ENCODE results near the gene TSPAN16. TPM values are rescaled to one million over a fixed set of nuclear protein-coding genes. Genes with fewer than 3 reads are reported as not detected.
A peak's percentile ranks its signal among the peaks of the same experiment; 100 is the strongest.

The TSPAN16 gene
- total RNA-seq, 1 experiment from 2014 or later, result not detected

DNA sequence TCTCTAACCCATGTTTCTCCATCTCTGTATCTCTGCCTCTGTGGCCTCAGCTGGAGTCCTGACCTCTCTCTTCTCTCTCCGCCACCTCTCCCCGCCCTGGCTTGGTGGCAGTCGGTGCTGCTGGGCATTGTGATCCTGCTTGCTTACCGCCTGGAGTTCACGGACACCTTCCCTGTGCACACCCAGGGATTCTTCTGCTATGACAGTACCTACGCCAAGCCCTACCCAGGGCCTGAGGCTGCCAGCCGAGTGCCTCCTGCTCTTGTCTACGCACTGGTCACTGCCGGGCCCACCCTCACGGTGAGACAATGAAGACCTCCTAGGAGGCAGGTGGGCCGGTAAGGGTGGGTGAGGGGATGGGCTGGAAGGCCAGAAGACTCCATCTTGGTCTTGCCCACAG lies 63.5 kb downstream of the TSPAN16 start:
- no peaks in the 10 kb centered on the region; the same call in 1 of the 2 replicates for H3K27me3 ChIP-seq (ENCODE audit: insufficient read depth, low read length)
- H3K56ac ChIP-seq (ENCODE audit: insufficient read length, low read depth, low read length), result no peak overlapping the region

More for the DNA sequence above, 63.5 kb downstream of the TSPAN16 start:
- H3K79me2 ChIP-seq (ENCODE audit: insufficient read depth, low read length), result no peaks in the 10 kb centered on the region
- no peak overlapping the region for H3T11ph ChIP-seq (ENCODE audit: low read length)
- no peaks in the 10 kb centered on the region; a peak in 1 of 5 replicates for H3K9me3 Mint-ChIP-seq
- no peak overlapping the region for H4K8ac ChIP-seq (replicated peaks; ENCODE audit: insufficient read length, low read depth, low read length)
- no peaks in the 10 kb centered on the region; a peak in 2 of 7 replicates for H3K36me3 Mint-ChIP-seq (ENCODE audit: insufficient read depth in 1 of 3, low read depth in 3 of 3)
- peaks cover 12% of the 10 kb centered on the region for H3K23me2 ChIP-seq (ENCODE audit: insufficient read length, low read depth, low read length, poor library complexity, severe bottlenecking)
- H3K79me1 ChIP-seq (ENCODE audit: insufficient read depth, low read depth, low read length, poor library complexity, severe bottlenecking), result no peaks in the 10 kb centered on the region
- no peak overlapping the region for H2BK12ac ChIP-seq (ENCODE audit: insufficient read length, low read depth, low read length)
- no peak overlapping the region for H3K27ac Mint-ChIP-seq
- H3K23ac ChIP-seq (ENCODE audit: insufficient read length, low read depth, low read length), result no peak overlapping the region
- peak overlapping the region in 1 of 2 experiments; percentile 35; a peak in 1 of 5 replicates for H3K4me3 Mint-ChIP-seq
- H2BK20ac ChIP-seq (ENCODE audit: low read depth, low read length, poor library complexity, severe bottlenecking), result no peak overlapping the region
- H2BK5ac ChIP-seq (ENCODE audit: insufficient read length, low read length), result no peak overlapping the region
- no peaks in the 10 kb centered on the region for H3K9me3 ChIP-seq (ENCODE audit: control insufficient read depth, low read depth, low read length)
- H3K27ac ChIP-seq (ENCODE audit: insufficient read length, low read depth, low read length), result no peak overlapping the region
- peaks cover 13 to 36% of the 10 kb centered on the region in 2 experiments for H3K4me1 Mint-ChIP-seq
- no peak overlapping the region for H2BK120ac ChIP-seq (ENCODE audit: low read depth, low read length, poor library complexity, severe bottlenecking)
- no peaks in the 10 kb centered on the region for H4K20me1 ChIP-seq (ENCODE audit: control insufficient read depth, insufficient read depth, insufficient read length)
- no CpG with 5 or more reads among the region's 11 CpGs for WGBS (ENCODE audit: extremely low coverage, insufficient read length, low lambda C conversion rate)
- no peak overlapping the region for H4K91ac ChIP-seq (ENCODE audit: insufficient read length, low read depth, low read length)
- TF ChIP-seq, protein P1, sequence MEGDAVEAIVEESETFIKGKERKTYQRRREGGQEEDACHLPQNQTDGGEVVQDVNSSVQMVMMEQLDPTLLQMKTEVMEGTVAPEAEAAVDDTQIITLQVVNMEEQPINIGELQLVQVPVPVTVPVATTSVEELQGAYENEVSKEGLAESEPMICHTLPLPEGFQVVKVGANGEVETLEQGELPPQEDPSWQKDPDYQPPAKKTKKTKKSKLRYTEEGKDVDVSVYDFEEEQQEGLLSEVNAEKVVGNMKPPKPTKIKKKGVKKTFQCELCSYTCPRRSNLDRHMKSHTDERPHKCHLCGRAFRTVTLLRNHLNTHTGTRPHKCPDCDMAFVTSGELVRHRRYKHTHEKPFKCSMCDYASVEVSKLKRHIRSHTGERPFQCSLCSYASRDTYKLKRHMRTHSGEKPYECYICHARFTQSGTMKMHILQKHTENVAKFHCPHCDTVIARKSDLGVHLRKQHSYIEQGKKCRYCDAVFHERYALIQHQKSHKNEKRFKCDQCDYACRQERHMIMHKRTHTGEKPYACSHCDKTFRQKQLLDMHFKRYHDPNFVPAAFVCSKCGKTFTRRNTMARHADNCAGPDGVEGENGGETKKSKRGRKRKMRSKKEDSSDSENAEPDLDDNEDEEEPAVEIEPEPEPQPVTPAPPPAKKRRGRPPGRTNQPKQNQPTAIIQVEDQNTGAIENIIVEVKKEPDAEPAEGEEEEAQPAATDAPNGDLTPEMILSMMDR (conservative IDR thresholded peaks at IDR 0.05), result no peak
- no peak overlapping the region for H4K5ac ChIP-seq (ENCODE audit: insufficient read length, low read depth, low read length)
- H2AFZ ChIP-seq (ENCODE audit: low read length), result no peak overlapping the region
- DNase-seq, result no peak
- H3K9ac ChIP-seq (ENCODE audit: extremely low read depth, insufficient read length, low read length), result no peak overlapping the region
- no peak overlapping the region for H2AK5ac ChIP-seq (ENCODE audit: insufficient read length, low read length)
- no peak overlapping the region for H3K4me2 ChIP-seq (ENCODE audit: insufficient read depth, insufficient read length, low read length)
- H3K14ac ChIP-seq (ENCODE audit: insufficient read depth, low read length), result no peak overlapping the region
- H3K4ac ChIP-seq (ENCODE audit: low read depth, low read length), result no peak overlapping the region
- no peak overlapping the region for H3K18ac ChIP-seq (ENCODE audit: insufficient read length, low read depth, low read length)
- peaks cover 2% of the 10 kb centered on the region; the same call in 1 of the 2 replicates for H3K4me1 ChIP-seq (ENCODE audit: insufficient read depth, low read length)
- H3K27me3 Mint-ChIP-seq (ENCODE audit: low read depth), result peaks cover 52% of the 10 kb centered on the region
- no peak overlapping the region for H2BK15ac ChIP-seq (ENCODE audit: low read depth, low read length)

Measured in H9 (cell line).